Osteocyte (in vitro differentiated cells): Measurements from ENCODE around the gene SNU13. TPM values are rescaled to one million over a fixed set of nuclear protein-coding genes. Genes with fewer than 3 reads are reported as not detected.

Experiments used
- DNase-seq: peaks from one replicate; pipeline ENCODE4 v3.0.0; 2021; ENCODE audit warnings: mixed read lengths; ENCODE audit not compliant: unreplicated experiment; ENCODE audit errors: extremely low spot score
- H3K27ac Mint-ChIP-seq: one replicate; pipeline ENCODE4 v1.8.0; 2021; ENCODE audit warnings: mild to moderate bottlenecking, mixed read lengths; ENCODE audit not compliant: unreplicated experiment
- H3K27me3 Mint-ChIP-seq: one replicate; pipeline ENCODE4 v1.8.0; 2021; ENCODE audit warnings: mixed read lengths; ENCODE audit not compliant: unreplicated experiment
- H3K36me3 Mint-ChIP-seq: one replicate; pipeline ENCODE4 v1.8.0; 2021; ENCODE audit warnings: mixed read lengths; ENCODE audit not compliant: unreplicated experiment
- H3K4me1 Mint-ChIP-seq: one replicate; pipeline ENCODE4 v1.8.0; 2021; ENCODE audit warnings: mixed read lengths; ENCODE audit not compliant: unreplicated experiment
- H3K4me3 Mint-ChIP-seq: one replicate; pipeline ENCODE4 v1.8.0; 2021; ENCODE audit warnings: mild to moderate bottlenecking, moderate library complexity, mixed read lengths; ENCODE audit not compliant: unreplicated experiment
- H3K9me3 Mint-ChIP-seq: one replicate; pipeline ENCODE4 v1.8.0; 2021; ENCODE audit warnings: mixed read lengths; ENCODE audit not compliant: unreplicated experiment
- CTCF ChIP-seq: fragments of 200-600 bp; sonication (generic); IDR thresholded peaks from 2 replicates; pipeline ENCODE4 v1.5.0; 2021; ENCODE audit warnings: antibody characterized with exemption, mild to moderate bottlenecking, moderate library complexity
- total RNA-seq: library from RNA; stranded (reverse); gene quantifications from 2 replicates; pipeline ENCODE4 v1.2.1, GENCODE V29; 2021

Gene SNU13
- total RNA-seq, 1 donor from 2014 or later = 126 TPM

- Mint-ChIP-seq H3K36me3 (no peaks in the 10 kb centered on the region), H3K27ac (no peak within 1 kb of the TSS), H3K4me3 (no peak within 1 kb of the TSS), H3K9me3 (no peaks in the 10 kb centered on the region), H3K4me1 (no peaks in the 10 kb centered on the region), H3K27me3 (no peaks in the 10 kb centered on the region)
- no peak for TF ChIP-seq CTCF
- no peak for DNase-seq
These were observed 10.8 kb upstream of the SNU13 start, which contains the start of gene MEI1 for GRCh38 chr22:41699264-41700107. TSS of gene MEI1 (plus strand) at chr22:41699503. CDS start at chr22:41699539, 36 bp downstream.

GRCh38 chr22:41697126-41697775 lies 8.6 kb upstream of the SNU13 start:
- DNase-seq = peak; percentile 97
- H3K27me3 Mint-ChIP-seq = no peaks in the 10 kb centered on the region
- H3K9me3 Mint-ChIP-seq = no peaks in the 10 kb centered on the region
- H3K4me1 Mint-ChIP-seq = no peaks in the 10 kb centered on the region
- TF ChIP-seq CTCF = peak; percentile 98
- peak overlapping the region; percentile 95 for H3K27ac Mint-ChIP-seq
- peak overlapping the region; percentile 66 for H3K4me3 Mint-ChIP-seq
- H3K36me3 Mint-ChIP-seq = no peaks in the 10 kb centered on the region

- H3K36me3 Mint-ChIP-seq = no peaks in the 10 kb centered on the region
- no peaks in the 10 kb centered on the region for H3K4me1 Mint-ChIP-seq
- no peaks in the 10 kb centered on the region for H3K9me3 Mint-ChIP-seq
- peak overlapping the region; percentile 95 for H3K27ac Mint-ChIP-seq
- H3K27me3 Mint-ChIP-seq = no peaks in the 10 kb centered on the region
- H3K4me3 Mint-ChIP-seq = peak overlapping the region; percentile 66
- no peak for DNase-seq
- no peak for TF ChIP-seq CTCF
These were observed 8.0 kb upstream of the SNU13 start for GRCh38 chr22:41696703-41697102.

- Mint-ChIP-seq H3K27me3 (no peaks in the 10 kb centered on the region), H3K4me3 (no peak overlapping the region), H3K9me3 (no peaks in the 10 kb centered on the region), H3K36me3 (no peaks in the 10 kb centered on the region), H3K27ac (no peak overlapping the region), H3K4me1 (no peaks in the 10 kb centered on the region)
- no peak for DNase-seq
- TF ChIP-seq CTCF = no peak
These were observed 6.5 kb upstream of the SNU13 start for GRCh38 chr22:41695211-41695610.

- no peaks in the 10 kb centered on the region for H3K27me3 Mint-ChIP-seq
- H3K27ac Mint-ChIP-seq = peak overlapping the region; percentile 98
- H3K4me3 Mint-ChIP-seq = peak overlapping the region; percentile 97
- H3K9me3 Mint-ChIP-seq = no peaks in the 10 kb centered on the region
- no peak for TF ChIP-seq CTCF
- DNase-seq = no peak
- H3K36me3 Mint-ChIP-seq = no peaks in the 10 kb centered on the region
- peaks cover 22% of the 10 kb centered on the region for H3K4me1 Mint-ChIP-seq
These were observed 1.8 kb upstream of the SNU13 start for GRCh38 chr22:41690476-41690875.
